GM10847 (cell line): Measurements from ENCODE around the gene COQ8A.

ENCODE experiments used
- POLR2A ChIP-seq: IDR thresholded peaks from 2 replicates; pipeline ENCODE4 v1.6.1; 2011; ENCODE audit not compliant: insufficient read length; ENCODE audit errors: extremely low read depth

COQ8A gene

DNA sequence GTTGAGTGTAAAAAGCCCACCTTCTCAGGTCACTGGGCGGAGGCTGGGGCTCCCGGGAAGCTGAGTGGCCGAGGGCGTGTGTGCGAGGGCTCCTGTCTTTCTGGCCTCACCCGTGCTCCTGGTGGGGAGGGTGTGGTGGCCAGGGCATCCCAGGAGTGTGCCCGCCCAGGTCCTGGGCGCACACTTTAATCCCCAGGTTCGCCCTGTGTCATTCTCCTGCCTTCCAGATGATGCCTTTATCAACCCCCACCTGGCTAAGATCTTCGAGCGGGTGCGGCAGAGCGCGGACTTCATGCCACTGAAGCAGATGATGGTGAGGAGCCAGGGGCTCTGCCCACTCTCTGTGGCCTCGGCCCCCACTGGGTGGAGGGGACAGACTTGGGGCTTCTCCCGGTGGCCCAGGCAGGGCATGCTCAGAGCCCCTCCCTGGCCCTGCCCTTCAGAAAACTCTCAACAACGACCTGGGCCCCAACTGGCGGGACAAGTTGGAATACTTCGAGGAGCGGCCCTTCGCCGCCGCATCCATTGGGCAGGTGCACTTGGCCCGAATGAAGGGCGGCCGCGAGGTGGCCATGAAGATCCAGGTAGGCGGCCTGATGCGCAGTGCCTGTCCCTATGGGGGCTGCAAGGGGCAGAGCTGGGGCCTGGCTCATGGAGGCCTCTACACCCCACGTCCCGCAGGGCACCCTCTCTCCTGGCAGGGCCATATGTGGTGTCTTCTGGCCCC, 42.5 kb downstream of the COQ8A start:
- TF ChIP-seq POLR2A: no peak

DNA sequence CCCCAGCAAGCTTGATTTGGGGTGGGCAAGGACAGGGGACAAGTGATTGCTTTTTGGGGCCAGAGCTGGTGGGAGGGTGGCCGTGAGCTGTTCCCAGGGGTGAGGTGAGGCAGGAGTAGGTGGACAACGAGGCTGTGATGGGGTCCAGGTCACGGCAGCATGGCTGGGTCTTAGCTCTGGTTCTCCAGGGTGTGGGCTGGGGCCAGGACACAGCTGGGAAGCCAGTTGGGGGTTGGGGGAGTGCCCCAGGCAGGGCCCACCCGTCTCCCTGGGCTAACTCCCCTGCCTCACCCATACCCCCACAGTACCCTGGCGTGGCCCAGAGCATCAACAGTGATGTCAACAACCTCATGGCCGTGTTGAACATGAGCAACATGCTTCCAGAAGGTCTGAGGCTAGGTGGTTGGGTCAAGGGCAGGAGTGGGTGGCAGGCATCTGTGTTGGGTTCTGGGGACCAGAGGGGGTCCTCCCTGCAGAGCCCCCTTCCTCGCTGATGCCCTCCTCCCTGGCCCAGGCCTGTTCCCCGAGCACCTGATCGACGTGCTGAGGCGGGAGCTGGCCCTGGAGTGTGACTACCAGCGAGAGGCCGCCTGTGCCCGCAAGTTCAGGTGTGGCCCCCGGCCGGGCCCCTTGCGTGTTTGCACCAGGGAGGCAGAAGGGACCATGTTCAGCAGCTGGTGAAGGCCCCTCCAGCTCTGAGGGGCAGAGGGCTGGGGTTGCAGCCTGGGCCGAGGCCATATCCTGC, 43.3 kb downstream of the COQ8A start:
- TF ChIP-seq POLR2A: no peak

DNA sequence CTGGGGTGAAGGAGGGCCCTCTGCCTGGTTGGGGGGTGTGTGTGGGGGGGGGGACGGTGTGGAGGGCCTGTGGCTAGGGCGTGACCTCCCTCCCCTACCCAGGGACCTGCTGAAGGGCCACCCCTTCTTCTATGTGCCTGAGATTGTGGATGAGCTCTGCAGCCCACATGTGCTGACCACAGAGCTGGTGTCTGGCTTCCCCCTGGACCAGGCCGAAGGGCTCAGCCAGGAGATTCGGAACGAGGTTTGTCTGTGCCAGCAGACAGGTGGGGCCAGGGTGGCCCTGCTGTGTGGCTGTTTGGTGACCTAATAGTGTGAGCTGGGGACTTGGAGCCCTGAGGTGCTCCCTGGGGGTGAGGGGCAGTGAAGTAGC, 43.9 kb downstream of the COQ8A start:
- TF ChIP-seq POLR2A: no peak

DNA sequence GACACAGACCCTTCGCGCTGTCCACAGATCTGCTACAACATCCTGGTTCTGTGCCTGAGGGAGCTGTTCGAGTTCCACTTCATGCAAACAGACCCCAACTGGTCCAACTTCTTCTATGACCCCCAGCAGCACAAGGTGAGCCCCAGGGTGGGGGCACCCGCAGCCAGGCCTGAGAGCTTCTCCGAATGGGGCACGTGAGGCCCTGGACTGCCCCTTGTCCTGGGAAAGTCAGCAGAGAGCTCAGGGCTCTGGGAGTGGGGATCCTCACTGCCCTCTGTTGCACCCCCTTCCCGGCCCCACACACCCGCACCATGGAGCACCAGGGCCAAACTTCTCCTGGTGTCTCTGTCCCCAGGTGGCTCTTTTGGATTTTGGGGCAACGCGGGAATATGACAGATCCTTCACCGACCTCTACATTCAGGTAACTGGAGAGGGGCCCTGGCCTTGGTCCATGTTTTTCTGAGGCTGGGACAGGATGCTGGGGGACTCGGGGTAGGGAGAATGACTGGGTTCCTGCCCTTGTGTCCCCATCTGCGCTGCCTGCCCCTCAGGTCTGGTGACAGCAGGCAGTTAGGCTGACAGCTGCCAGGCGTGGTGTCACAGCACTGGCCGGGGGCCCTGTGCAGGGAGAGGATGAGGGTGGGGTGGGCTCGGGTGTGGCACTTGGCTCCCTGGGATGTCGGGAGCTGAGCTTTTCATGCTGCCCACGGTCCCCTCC, 44.6 kb downstream of the COQ8A start:
- no peak for TF ChIP-seq POLR2A

DNA sequence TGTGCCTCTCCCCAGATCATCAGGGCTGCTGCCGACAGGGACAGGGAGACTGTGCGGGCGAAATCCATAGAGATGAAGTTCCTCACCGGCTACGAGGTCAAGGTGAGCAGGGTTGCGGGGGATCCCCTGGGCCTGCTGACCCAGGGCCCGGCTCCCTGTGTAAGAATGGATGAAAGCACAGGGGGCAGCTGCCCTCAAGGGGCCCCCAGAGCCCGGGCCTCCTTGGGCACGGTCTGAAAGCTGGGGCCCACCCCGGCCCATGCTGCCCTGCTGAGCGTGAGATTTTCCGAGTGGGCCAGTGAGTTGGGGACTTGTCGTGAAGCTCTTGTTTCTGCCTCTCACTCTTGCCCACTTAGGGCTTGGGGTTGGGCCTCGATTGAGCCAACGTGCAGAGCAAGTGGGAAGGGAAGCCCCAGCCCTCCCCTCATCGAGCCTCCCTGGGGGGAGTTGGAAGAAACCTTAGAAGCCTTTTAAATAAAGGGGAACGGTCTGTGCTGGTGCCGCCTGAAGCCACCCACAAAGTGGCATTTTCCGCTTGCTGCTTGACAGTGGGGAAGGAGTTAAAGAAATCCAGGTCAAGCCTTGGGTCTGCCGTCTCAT, 45.2 kb downstream of the COQ8A start:
- no peak for TF ChIP-seq POLR2A

DNA sequence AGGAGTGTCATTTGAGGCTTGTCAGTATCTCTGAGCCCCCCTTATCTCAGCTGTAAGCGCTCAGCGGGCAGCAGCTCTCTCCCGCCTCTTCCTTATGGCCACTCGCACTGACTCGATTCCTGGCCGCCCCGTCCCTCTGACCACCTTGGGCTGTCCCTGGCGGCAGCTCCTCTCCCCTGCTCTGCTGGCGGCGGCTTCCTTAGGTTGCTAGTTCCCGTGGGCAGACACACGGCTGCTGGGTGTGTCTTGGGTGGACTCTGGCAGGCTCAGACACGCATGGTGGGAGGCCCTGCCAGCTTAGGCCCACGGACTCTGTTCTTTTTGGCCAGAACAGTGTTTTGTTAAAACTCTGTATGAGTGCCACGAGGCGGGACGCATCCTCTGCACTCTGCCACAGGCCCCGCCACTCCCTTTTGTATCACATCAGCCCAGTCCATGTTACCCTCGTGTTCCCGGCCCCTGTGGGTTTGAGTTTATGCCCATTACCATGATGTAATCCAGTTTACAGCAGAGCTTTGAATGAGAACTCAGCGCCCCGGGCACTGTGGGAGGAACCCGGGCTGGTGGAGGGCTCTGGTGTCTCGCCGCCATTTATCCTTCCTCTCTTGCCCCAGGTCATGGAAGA, 45.9 kb downstream of the COQ8A start:
- TF ChIP-seq POLR2A: no peak

DNA sequence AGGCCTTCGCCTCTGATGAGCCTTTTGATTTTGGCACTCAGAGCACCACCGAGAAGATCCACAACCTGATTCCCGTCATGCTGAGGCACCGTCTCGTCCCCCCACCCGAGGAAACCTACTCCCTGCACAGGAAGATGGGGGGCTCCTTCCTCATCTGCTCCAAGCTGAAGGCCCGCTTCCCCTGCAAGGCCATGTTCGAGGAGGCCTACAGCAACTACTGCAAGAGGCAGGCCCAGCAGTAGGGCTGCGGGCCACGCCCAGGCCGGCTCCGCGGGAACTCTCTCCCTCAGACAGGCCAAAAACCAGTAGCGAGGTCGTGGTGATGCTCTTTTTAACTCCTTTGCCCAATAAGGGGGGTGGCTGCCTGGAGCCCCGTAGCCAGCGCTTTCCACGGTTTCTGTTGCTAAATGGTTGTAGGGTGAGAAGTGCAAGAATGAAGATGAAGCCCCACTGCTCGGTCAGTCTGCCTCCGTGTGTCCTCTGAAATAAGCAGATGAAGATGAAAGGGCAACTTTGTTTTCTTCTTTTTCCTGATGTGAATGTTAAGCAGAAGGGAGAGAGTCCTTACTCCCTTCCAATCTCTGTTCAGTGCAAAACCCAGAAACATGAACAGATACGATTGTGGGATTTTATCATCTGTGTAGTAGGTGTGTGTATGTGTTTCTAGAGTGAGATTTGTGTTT, 46.5 kb downstream of the COQ8A start:
- TF ChIP-seq POLR2A: no peak

DNA sequence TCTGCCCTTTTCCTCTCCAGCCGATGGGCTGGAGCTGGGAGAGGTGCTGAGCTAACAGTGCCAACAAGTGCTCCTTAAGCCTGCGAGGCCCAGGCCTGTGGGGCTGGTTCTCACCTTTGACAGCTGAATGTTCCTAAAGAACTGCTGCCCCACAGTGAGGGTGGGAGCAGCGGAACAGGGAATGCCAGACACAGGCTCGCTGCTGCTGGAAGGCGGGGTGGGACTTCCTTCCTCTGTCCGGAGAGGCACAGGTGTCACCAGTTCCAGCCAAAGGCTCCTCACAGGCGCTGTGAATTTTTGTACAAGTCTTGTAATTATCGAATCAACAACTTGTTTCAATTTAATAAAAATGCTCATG, 47.1 kb downstream of the COQ8A start:
- TF ChIP-seq POLR2A: no peak

DNA sequence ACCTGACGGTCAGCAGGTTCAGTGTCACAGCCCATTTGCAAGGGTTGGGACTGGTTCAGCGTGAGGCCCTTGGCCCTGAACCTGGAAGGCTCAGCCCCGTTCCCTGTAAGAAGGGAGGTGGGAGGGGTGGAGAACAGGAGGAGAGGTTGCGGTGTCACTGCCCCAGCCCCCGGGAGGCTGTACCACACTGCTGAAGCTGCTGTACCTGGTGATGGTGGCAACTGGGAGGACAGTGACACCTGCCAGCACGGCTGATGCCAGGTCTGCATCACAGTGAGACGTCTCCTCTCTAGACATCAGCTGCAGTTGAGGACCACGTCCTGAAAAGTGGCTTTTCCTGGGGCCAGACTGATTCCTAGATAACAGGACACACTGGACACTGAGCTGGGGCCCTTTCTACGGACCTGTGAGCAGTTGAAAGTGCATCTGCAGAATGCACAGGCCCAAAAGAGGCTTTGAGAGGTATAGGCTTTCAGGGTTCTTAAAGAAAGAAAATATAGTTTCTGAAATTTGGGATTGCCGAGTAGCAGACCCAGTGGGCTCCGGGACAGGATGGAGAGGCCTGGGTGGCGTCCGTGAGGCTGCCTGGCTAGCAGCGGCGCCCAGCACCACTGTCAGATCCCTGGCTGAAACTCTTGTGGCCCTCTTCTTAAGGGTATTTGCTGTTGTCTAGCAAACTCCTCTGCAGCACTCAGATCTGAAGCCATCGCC, 47.7 kb downstream of the COQ8A start:
- TF ChIP-seq POLR2A: no peak

DNA sequence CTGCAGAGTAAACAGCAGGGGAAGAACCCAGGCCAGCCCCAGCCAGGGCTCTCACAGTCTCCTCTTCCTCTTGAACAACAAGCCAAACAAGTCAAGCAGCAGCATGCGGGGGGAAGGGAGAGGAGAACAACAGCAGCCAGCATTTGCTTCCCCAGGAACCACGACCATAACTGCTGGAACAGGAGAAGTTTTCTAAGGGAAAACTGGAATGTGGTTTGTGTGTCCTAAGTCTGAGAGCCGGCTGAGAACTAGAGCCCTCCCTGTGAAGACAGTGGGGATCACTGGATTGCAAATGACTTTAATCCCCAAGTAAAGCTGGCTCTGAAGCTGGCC, 48.2 kb downstream of the COQ8A start:
- no peak for TF ChIP-seq POLR2A

DNA sequence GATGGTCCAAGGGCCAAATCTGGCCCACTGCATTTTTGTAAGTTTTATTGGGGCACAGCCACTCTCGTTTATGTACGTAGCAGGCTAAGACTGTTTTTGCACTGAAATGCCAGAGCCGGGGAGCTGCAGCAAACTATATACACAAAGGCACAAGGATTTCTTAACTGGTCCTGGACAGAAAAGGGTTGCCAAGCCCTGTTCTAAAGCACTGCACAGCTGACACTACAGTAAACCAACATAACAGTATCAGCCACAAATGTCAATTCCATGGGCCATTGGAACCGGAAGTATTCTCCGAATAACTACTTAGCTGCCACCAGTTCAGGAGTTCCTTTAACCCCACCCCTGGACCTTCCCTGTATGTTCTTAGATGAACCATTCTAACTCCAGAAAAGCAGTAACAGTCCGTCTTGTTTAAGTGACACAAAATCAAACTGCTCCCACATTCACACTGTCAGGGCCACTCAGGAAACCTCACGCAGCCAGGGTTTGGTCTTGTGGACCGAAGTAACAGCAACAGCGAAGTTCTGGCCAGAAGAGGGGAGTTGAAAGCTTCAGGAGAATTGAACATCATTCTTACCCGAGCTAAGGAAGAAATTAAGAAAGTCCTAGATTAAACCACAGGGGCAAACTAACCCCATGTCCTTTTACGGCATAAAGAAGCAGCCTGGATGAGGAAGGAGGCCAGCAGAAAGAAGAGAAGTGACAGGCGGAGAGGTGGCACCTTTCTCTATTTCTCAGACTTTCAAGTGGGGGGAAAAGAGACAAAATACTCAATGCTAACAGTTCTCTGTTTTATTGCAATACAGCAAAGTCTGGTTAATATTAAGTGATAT, 49.2 kb downstream of the COQ8A start:
- TF ChIP-seq POLR2A: no peak

DNA sequence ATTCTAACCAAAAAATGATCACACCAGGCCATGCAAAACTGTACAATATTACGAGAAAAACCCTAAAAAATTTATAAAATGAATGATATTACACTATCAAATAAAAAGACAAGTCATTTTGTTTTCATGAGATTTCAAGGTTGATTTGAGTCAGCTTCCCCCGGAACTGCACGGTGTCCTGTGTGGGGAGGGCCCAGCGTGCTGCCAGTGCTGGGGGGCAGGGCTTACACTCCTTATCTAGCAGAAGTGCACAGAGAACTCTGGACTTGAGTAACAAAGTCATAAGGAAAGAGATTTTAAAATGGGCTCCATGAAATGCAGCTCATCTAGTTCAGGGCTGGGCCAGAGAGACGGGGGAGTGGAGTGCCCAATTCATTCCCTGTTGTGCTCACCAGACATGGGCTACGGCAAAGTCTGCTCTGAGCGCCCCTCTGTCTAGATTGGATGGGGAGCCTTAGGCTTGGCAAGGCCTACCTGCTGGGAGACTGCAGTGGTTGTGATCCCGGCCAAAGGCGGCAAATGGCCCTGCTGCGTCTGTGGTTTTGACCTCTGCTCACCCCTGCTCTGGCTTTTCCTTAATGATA, 50.1 kb downstream of the COQ8A start:
- TF ChIP-seq POLR2A: no peak

DNA sequence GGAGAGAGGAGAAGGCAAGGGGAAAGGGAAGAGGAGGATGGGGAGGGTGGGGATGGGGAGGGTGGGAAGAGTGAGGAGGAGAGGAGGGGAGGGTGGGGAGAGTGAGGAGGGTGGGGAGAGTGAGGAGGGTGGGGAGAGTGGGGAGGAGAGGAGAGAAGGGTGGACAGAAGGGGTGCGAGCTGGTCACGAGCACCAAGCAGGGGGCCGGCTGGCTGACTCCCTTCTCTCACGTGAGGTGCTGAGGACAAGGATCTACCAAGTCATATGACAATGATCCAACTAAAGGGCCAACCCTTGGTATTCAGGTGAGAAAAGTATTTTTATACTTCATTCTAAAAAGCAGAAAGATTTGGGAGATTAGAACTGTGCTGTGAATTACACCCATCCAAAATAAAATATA, 51.8 kb downstream of the COQ8A start:
- no peak for TF ChIP-seq POLR2A
